ENCODE measurements around the gene IGFALS.

The IGFALS gene

DNA sequence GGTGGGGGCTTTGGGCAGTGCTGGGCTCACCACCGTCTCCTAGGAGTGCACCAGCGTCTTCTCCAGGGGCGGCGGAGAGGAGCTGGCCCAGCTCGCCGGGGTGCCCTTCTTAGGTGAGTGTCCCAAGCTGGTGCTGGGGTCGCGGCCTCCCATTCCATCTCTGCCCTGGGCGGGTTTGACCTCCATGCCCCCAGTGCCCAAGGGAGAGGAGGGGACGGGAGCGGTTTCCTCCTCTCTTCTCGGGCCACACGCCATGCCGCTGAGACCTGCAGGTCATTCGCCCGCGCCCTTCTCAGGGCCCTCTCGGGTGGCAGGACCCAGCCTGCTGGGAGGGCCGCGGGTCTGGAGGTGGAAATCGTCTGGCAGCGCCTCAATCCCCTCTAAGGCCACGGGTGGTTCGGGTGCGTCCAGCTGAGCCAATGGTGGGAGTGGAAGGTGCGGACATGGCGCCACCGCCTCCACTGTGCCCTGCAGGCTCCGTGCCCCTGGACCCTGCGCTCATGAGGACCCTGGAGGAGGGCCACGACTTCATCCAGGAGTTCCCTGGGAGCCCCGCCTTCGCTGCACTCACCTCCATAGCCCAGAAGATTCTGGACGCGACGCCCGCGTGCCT lies 5.3 kb downstream of the IGFALS start:
- Histone ChIP-seq H3K9me3 (ENCODE audit: control insufficient read depth, insufficient read depth, low read depth, low read length) (no peaks in the 10 kb centered on the region), H3K27ac (ENCODE audit: low read depth, low read length) (no peak overlapping the region), H3K27me3 (ENCODE audit: control insufficient read depth, insufficient read depth, low read length) (no peaks in the 10 kb centered on the region), H3K4me1 (ENCODE audit: control insufficient read depth, insufficient read depth, low read length) (no peaks in the 10 kb centered on the region), H3K9ac (ENCODE audit: low read length) (no peak overlapping the region), H3K4me3 (ENCODE audit: low read depth, low read length) (no peak overlapping the region), H3K36me3 (ENCODE audit: control insufficient read depth, insufficient read depth, low read length) (peaks cover 62% of the 10 kb centered on the region)

DNA sequence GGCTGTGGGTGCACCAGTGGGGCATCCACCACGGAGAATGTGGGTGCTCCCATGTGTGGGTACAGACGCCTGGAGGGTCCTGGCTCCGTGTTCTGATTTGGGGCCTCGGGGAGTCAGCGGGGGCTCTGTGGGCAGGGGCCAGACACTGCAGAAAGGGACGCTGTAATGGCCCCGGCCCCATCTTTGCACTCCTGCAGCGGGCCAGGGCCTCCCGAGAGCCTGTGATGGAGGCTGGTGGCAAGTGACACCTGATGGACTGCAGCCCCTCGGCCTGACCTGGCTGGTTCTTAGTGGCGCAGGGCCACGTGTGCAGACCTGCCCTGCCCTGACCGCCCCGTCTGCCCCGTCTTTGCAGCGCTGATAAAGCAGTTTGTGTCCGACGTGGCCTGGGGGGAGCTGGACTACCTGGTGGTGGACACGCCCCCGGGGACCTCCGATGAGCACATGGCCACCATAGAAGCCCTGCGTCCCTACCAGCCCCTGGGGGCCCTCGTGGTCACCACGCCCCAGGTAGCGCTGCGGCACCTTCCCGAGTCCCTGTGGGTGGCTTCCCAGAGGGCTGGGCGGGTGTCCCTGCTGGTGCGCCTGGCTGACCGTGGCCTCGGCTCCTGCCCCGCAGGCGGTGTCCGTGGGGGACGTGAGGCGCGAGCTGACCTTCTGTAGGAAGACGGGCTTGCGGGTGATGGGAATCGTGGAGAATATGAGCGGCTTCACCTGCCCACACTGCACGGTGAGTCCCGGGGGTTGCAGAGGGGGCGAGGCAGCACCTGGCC lies 6.0 kb downstream of the IGFALS start:
- H3K4me3 ChIP-seq (ENCODE audit: low read depth, low read length), result no peak overlapping the region
- no peaks in the 10 kb centered on the region for H3K4me1 ChIP-seq (ENCODE audit: control insufficient read depth, insufficient read depth, low read length)
- no peak overlapping the region for H3K27ac ChIP-seq (ENCODE audit: low read depth, low read length)
- no peaks in the 10 kb centered on the region for H3K9me3 ChIP-seq (ENCODE audit: control insufficient read depth, insufficient read depth, low read depth, low read length)
- H3K36me3 ChIP-seq (ENCODE audit: control insufficient read depth, insufficient read depth, low read length), result peaks cover 62% of the 10 kb centered on the region
- no peak overlapping the region for H3K9ac ChIP-seq (ENCODE audit: low read length)
- H3K27me3 ChIP-seq (ENCODE audit: control insufficient read depth, insufficient read depth, low read length), result no peaks in the 10 kb centered on the region

DNA sequence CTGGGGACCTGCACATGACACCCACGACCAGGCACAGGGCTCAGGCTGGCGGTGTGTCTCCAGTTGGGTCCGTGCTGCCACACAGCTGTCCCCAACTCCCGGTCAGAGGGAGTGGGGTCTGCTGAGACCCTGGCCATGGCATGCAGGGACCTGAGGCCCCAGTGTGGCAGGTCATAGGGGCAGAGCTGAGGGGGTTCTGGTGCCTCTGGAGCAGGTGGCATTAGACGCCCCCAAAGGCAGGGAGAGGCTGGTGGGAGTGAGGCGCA lies 6.5 kb downstream of the IGFALS start:
- Histone ChIP-seq H3K27me3 (ENCODE audit: control insufficient read depth, insufficient read depth, low read length) (no peaks in the 10 kb centered on the region), H3K9me3 (ENCODE audit: control insufficient read depth, insufficient read depth, low read depth, low read length) (no peaks in the 10 kb centered on the region), H3K27ac (ENCODE audit: low read depth, low read length) (no peak overlapping the region), H3K9ac (ENCODE audit: low read length) (no peak overlapping the region), H3K4me1 (ENCODE audit: control insufficient read depth, insufficient read depth, low read length) (no peaks in the 10 kb centered on the region), H3K36me3 (ENCODE audit: control insufficient read depth, insufficient read depth, low read length) (peaks cover 62% of the 10 kb centered on the region), H3K4me3 (ENCODE audit: low read depth, low read length) (no peak overlapping the region)

DNA sequence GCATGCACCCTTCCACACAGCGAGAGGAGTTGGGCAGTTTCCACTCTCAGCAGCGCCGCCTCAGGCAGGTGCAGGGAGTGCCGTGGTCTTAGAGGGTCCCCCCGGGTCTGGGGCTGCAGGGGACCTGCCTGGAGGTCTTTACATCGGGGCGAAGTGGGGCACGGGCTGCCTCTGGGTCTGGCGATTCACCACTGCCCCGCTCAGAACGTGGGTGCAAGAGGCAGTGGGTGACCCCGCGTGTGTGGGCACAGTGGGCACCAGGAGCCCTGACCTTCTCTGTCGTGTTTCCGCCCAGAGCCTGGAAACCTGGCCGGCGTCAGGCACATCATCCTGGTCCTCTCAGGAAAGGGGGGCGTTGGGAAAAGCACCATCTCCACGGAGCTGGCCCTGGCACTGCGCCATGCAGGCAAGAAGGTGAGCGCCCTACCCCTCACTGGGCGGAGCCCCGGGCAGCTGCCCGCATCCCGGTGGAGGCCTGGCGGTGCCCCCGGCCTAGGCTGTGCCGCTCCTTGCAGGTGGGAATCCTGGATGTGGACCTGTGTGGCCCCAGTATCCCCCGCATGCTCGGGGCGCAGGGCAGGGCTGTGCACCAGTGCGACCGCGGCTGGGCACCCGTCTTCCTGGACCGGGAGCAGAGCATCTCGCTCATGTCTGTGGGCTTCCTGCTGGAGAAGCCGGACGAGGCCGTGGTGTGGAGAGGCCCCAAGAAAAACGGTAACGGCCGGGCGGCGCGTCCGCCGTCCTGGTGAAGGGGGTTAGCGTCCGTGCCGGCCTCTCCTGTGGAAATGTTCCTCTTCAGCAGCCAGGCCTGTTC lies 7.1 kb downstream of the IGFALS start:
- peaks cover under 1% of the 10 kb centered on the region; the same call in 1 of the 2 replicates for H3K4me1 ChIP-seq (ENCODE audit: control insufficient read depth, insufficient read depth, low read length)
- no peak overlapping the region for H3K27ac ChIP-seq (ENCODE audit: low read depth, low read length)
- no peaks in the 10 kb centered on the region for H3K27me3 ChIP-seq (ENCODE audit: control insufficient read depth, insufficient read depth, low read length)
- H3K9me3 ChIP-seq (ENCODE audit: control insufficient read depth, insufficient read depth, low read depth, low read length), result no peaks in the 10 kb centered on the region
- H3K4me3 ChIP-seq (ENCODE audit: low read depth, low read length), result no peak overlapping the region
- peaks cover 57% of the 10 kb centered on the region for H3K36me3 ChIP-seq (ENCODE audit: control insufficient read depth, insufficient read depth, low read length)
- H3K9ac ChIP-seq (ENCODE audit: low read length), result no peak overlapping the region

DNA sequence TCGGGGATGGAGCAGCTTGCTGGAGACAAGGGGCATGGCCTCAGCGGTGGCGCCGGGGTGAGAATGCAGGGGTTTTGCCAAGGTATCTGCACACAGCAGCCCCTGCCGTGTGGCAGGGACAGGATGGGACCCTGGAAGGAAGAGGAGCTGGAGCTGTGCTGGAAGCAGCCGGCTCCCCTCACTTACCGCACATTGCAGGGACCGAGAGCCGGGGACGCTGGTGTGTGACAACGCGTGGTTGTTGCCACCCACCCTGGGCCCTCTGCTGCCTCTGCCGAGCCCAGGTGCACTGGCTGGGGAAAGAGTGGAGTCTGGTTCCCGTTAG lies 7.7 kb downstream of the IGFALS start:
- H3K4me1 ChIP-seq (ENCODE audit: control insufficient read depth, insufficient read depth, low read length), result peaks cover 5% of the 10 kb centered on the region; the same call in 1 of the 2 replicates
- peaks cover 54% of the 10 kb centered on the region for H3K36me3 ChIP-seq (ENCODE audit: control insufficient read depth, insufficient read depth, low read length)

DNA sequence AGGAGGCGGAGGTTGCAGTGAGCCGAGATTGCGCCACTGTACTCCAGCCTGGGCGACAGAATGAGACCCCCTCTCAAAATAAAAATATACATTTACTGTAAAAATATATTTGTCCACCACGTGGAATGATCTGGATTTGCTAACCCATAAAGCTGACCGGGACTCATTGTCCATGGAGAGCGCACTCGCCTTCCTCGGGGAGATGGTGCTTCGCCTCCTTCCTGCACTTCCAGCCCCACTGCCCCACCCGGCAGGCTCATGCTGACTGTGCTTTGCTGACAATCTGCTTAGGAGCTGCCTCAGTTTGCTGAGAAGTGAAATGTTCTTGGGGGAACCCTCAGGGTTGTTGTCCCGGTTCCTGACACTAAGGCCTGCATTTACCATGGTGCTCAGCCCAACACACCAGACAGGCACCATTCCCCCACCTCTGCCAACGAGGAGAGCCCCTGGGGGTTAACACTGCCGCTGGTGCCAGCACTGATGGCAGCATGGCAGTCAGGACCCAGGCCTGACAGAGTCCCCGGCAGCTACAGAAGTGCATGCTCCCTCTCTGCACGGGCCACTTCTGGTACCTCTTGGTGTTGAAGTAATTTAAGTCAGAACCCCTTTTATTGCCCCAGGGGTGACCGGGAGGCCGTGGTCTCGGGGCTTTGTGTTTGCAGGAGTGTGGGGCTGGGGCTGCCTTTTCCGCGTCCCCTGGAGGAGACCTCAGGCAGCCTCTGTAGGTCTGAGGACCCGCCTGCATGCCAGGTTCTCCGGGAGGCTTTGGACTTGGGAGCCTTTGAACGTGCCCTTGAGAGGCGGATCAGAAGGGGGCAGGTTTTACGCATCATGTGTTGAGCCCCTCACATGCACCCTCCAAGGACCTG lies 8.3 kb downstream of the IGFALS start:
- Histone ChIP-seq H3K9me3 (ENCODE audit: control insufficient read depth, insufficient read depth, low read depth, low read length) (no peaks in the 10 kb centered on the region), H3K4me3 (ENCODE audit: low read depth, low read length) (no peak overlapping the region), H3K9ac (ENCODE audit: low read length) (no peak overlapping the region), H3K36me3 (ENCODE audit: control insufficient read depth, insufficient read depth, low read length) (peaks cover 53% of the 10 kb centered on the region), H3K4me1 (ENCODE audit: control insufficient read depth, insufficient read depth, low read length) (peaks cover 5% of the 10 kb centered on the region; the same call in 1 of the 2 replicates), H3K27ac (ENCODE audit: low read depth, low read length) (no peak overlapping the region), H3K27me3 (ENCODE audit: control insufficient read depth, insufficient read depth, low read length) (no peaks in the 10 kb centered on the region)

More for the DNA sequence above, 7.7 kb downstream of the IGFALS start:
- H3K4me3 ChIP-seq (ENCODE audit: low read depth, low read length), result no peak overlapping the region
- H3K27ac ChIP-seq (ENCODE audit: low read depth, low read length), result no peak overlapping the region
- no peaks in the 10 kb centered on the region for H3K27me3 ChIP-seq (ENCODE audit: control insufficient read depth, insufficient read depth, low read length)
- no peak overlapping the region for H3K9ac ChIP-seq (ENCODE audit: low read length)
- H3K9me3 ChIP-seq (ENCODE audit: control insufficient read depth, insufficient read depth, low read depth, low read length), result no peaks in the 10 kb centered on the region

DNA sequence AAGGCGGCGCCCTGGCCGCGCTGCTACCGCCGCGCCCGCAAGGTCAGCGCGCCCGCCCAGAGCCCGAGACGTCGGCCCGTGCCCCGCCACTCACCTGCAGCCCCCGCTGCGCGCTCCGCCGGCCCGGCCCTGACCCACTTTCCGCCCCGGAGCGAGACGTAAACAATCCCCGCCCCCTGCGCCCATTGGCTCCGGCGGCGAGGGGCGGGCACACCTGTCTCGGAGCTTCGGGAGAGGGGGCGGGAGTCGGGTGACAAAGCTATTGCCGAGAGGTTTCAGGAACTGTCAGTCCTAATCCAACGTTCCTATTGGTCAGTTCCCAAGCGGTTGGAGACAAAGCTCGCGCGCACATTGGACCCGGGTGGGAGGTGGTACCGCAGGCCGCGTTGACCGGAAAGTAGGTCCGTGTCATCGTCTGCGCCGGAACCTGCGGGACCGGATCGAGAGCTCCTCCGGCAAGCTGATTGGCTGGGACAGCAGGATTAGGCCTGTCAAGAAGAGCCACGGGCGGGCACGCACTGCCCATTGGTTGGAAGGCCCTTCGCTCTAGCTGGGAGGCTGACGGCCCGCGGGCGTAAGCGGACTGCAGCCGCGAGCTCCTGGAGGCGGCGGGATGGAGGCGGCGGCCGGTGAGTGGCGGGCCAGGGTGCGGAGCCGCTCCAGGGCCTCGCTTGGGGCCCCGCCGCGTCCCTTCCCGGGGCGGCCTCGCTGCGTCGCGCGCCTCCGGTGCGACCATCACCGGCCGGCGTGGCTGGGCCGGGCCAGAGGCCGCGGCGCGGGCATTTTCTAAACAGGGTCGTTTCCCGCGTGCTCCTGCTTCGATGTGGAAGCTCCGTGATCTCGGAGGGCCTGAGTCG lies 10.9 kb downstream of the IGFALS start, which contains the start of the genes NUBP2 and SPSB3:
Gene NUBP2, plus strand, starts transcription at position 553 of the 857 bp plus-strand sequence. Its CDS starts 61 bp downstream, at position 614.
Gene SPSB3, minus strand, starts transcription at position 164 of the 857 bp plus-strand sequence. CDS start 1,088 bp downstream, outside the sequence.
- Histone ChIP-seq H3K27ac (ENCODE audit: low read depth, low read length) (peak within 1 kb of the TSS; percentile 55; the same call in 1 of the 2 replicates), H3K4me3 (ENCODE audit: low read depth, low read length) (peak within 1 kb of the TSS; percentile 91), H3K9me3 (ENCODE audit: control insufficient read depth, insufficient read depth, low read depth, low read length) (no peaks in the 10 kb centered on the region), H3K9ac (ENCODE audit: low read length) (peak within 1 kb of the TSS; percentile 88), H3K4me1 (ENCODE audit: control insufficient read depth, insufficient read depth, low read length) (peaks cover 5% of the 10 kb centered on the region; the same call in 1 of the 2 replicates), H3K36me3 (ENCODE audit: control insufficient read depth, insufficient read depth, low read length) (peaks cover 40% of the 10 kb centered on the region), H3K27me3 (ENCODE audit: control insufficient read depth, insufficient read depth, low read length) (no peaks in the 10 kb centered on the region)

DNA sequence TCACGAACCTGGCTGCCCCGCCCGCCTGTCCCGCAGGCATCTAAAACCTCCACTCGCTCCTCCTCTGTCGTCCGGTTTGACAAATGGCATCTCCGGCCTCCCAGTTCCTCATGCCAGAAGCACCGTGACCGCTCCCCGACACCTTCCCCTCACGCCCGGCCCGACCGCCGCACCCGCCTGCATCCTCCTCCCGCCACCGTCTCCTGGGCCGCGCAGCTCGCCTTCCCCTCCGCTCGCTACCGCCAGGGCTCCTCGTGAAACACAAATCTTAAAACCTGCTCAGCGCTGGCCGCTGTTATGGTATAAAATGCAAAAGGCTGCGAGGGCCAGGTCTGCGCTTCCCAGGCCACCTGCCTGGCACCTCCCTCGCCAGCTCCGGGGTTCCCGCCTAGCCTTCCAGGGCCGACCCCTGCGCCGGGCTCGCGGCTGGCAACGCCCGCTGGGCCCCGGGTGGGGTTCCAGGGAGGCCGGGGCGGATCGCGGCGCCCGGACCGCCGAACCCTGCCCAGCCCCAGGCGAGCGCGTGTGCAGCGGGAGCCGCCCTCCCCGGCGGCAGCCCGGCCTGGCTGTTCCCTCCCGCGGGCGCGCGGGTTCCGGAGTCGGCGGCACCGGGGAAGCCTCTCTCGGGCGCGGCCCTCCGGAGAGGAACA lies 11.6 kb downstream of the IGFALS start:
- no peaks in the 10 kb centered on the region for H3K9me3 ChIP-seq (ENCODE audit: control insufficient read depth, insufficient read depth, low read depth, low read length)
- peaks cover 5% of the 10 kb centered on the region; the same call in 1 of the 2 replicates for H3K4me1 ChIP-seq (ENCODE audit: control insufficient read depth, insufficient read depth, low read length)
- peak overlapping the region; percentile 88 for H3K9ac ChIP-seq (ENCODE audit: low read length)
- H3K27ac ChIP-seq (ENCODE audit: low read depth, low read length), result no peak overlapping the region
- peak overlapping the region; percentile 91 for H3K4me3 ChIP-seq (ENCODE audit: low read depth, low read length)
- peaks cover 40% of the 10 kb centered on the region for H3K36me3 ChIP-seq (ENCODE audit: control insufficient read depth, insufficient read depth, low read length)
- H3K27me3 ChIP-seq (ENCODE audit: control insufficient read depth, insufficient read depth, low read length), result no peaks in the 10 kb centered on the region

DNA sequence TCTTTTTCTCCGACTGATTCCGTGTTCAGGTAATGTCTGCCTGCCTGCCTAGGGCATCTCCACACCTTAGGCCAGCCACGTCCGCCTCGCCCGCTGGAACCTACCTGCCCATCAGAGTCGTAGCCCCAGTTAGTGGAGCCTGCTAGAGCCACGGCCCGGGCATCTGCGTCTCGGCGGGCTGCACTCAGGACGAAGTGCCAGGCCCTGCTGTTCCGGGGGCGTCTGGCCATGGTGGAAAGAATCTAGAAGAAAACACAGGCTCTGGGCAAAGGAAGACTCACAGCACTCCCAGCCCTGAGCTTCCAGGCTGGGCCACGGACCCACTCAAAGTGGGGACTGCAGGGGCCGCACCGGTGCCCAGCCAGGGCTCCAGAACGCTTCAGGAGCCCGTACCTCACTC lies 12.3 kb downstream of the IGFALS start:
- peak overlapping the region; percentile 88 for H3K9ac ChIP-seq (ENCODE audit: low read length)
- peak overlapping the region; percentile 91 for H3K4me3 ChIP-seq (ENCODE audit: low read depth, low read length)
- H3K27ac ChIP-seq (ENCODE audit: low read depth, low read length), result no peak overlapping the region
- H3K4me1 ChIP-seq (ENCODE audit: control insufficient read depth, insufficient read depth, low read length), result peaks cover 5% of the 10 kb centered on the region; the same call in 1 of the 2 replicates
- H3K36me3 ChIP-seq (ENCODE audit: control insufficient read depth, insufficient read depth, low read length), result peaks cover 40% of the 10 kb centered on the region
- H3K9me3 ChIP-seq (ENCODE audit: control insufficient read depth, insufficient read depth, low read depth, low read length), result no peaks in the 10 kb centered on the region
- H3K27me3 ChIP-seq (ENCODE audit: control insufficient read depth, insufficient read depth, low read length), result no peaks in the 10 kb centered on the region

Measured in HUES6 (cell line).